ENCODE data around the gene NAPSA. TPM values are rescaled to one million over a fixed set of nuclear protein-coding genes. Genes with fewer than 3 reads are reported as not detected.

The NAPSA gene
- total RNA-seq, 1 donor from 2014 or later: not detected

DNA sequence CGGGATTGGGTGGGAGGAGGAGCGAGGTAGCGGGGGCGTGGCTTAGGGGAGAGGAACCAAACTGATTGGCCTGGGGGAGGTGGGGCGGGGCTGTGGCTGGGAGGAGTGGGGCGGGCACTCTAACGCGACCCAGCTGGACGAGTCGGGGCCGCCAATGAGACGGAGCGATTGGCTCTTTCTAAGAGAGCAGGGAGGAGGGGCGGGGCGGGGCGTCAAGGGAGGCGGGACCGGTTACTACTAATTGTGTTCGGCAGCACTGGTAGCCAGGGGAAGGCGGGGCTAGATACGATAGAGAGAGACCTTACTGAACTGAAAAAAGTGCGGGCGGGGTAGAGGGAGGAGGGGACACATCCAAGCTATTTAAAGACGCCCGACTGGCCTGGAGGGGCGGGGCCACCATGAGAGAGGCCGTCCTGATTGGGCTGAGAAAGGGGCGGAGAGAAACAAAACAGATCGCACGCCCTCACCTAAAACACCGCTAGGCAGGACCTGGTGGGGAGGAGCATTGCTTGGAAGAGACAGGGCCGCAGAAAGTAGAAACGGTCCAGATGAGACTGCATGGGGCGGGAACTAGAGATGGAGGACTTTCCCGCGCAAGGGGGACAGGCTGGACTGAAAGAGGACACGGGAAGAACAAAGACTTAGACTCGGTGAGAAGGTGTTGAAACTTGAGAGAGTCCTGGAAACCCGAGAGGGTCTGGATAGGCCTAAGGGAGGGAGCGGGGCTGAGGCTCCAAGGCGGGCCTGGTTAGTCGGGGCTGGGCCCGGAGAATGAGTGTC is 36.1 kb downstream of the NAPSA start, which contains the start of gene KCNC3:
Gene KCNC3, minus strand, starts transcription at position 232 of the 780 bp plus-strand sequence. CDS start 295 bp downstream, outside the sequence.
- DNase-seq (ENCODE audit: low read depth) (peak; percentile 72), FAIRE-seq (no peak)
- Histone ChIP-seq H3K27me3 (ENCODE audit: insufficient read depth, low read length) (peaks cover 33% of the 10 kb centered on the region), H3K9me3 (ENCODE audit: insufficient read depth, low read depth, low read length) (peaks cover 5% of the 10 kb centered on the region), H3K79me2 (ENCODE audit: insufficient read depth, low read length) (no peaks in the 10 kb centered on the region), H3K9ac (ENCODE audit: low read length) (no peak within 1 kb of the TSS), H3K4me2 (ENCODE audit: low read length) (peak within 1 kb of the TSS; percentile 73), H3K4me3 (ENCODE audit: insufficient read depth, low read depth, low read length) (peak within 1 kb of the TSS; percentile 25), H3K36me3 (ENCODE audit: insufficient read depth, low read length) (no peaks in the 10 kb centered on the region), H3K4me1 (ENCODE audit: insufficient read depth, low read length) (peaks cover 8% of the 10 kb centered on the region), H2AFZ (ENCODE audit: low read depth, low read length) (peak within 1 kb of the TSS; percentile 64), H3K27ac (ENCODE audit: low read depth, low read length) (no peak within 1 kb of the TSS), H4K20me1 (ENCODE audit: insufficient read depth, low read length) (no peaks in the 10 kb centered on the region)
- TF ChIP-seq, protein P1, sequence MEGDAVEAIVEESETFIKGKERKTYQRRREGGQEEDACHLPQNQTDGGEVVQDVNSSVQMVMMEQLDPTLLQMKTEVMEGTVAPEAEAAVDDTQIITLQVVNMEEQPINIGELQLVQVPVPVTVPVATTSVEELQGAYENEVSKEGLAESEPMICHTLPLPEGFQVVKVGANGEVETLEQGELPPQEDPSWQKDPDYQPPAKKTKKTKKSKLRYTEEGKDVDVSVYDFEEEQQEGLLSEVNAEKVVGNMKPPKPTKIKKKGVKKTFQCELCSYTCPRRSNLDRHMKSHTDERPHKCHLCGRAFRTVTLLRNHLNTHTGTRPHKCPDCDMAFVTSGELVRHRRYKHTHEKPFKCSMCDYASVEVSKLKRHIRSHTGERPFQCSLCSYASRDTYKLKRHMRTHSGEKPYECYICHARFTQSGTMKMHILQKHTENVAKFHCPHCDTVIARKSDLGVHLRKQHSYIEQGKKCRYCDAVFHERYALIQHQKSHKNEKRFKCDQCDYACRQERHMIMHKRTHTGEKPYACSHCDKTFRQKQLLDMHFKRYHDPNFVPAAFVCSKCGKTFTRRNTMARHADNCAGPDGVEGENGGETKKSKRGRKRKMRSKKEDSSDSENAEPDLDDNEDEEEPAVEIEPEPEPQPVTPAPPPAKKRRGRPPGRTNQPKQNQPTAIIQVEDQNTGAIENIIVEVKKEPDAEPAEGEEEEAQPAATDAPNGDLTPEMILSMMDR (IDR thresholded peaks at IDR 0.05; ENCODE audit: insufficient read depth, low read depth, low read length): no peak
- no peak for TF ChIP-seq EZH2 (IDR thresholded peaks at IDR 0.05; ENCODE audit: insufficient read depth, low read length)
- H3K4me1 Mint-ChIP-seq (ENCODE audit: low read depth, unreplicated experiment): no peaks in the 10 kb centered on the region
- H3K36me3 Mint-ChIP-seq (ENCODE audit: low read depth, unreplicated experiment): no peaks in the 10 kb centered on the region
- H3K9me3 Mint-ChIP-seq (ENCODE audit: unreplicated experiment): peaks cover 26% of the 10 kb centered on the region
- no peak within 1 kb of the TSS for H3K4me3 Mint-ChIP-seq (ENCODE audit: unreplicated experiment)
- peak within 1 kb of the TSS; percentile 26 for H3K27ac Mint-ChIP-seq (ENCODE audit: unreplicated experiment)
- H3K27me3 Mint-ChIP-seq (ENCODE audit: low read depth, unreplicated experiment): no peaks in the 10 kb centered on the region

DNA sequence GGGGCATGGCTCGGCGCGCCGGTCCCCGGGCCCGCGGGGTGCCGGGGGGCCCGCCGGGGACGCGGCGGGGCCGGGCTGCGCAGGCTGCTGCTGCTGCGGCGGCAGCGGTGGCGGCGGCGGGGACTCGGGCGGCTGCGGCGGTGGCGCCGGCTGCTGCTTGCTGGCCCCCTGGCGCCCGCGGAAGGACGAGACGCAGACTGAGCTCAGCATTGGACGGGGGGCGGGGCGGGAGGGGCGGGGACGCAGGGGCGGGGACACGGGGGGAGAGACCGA is 36.6 kb downstream of the NAPSA start:
- DNase-seq (ENCODE audit: low read depth) (no peak), FAIRE-seq (no peak)
- Histone ChIP-seq H2AFZ (ENCODE audit: low read depth, low read length) (no peak overlapping the region), H3K79me2 (ENCODE audit: insufficient read depth, low read length) (no peaks in the 10 kb centered on the region), H3K4me1 (ENCODE audit: insufficient read depth, low read length) (peaks cover 4% of the 10 kb centered on the region), H3K27me3 (ENCODE audit: insufficient read depth, low read length) (peaks cover 33% of the 10 kb centered on the region), H3K4me3 (ENCODE audit: insufficient read depth, low read depth, low read length) (no peak overlapping the region), H3K9ac (ENCODE audit: low read length) (no peak overlapping the region), H4K20me1 (ENCODE audit: insufficient read depth, low read length) (no peaks in the 10 kb centered on the region), H3K27ac (ENCODE audit: low read depth, low read length) (no peak overlapping the region), H3K9me3 (ENCODE audit: insufficient read depth, low read depth, low read length) (peaks cover 5% of the 10 kb centered on the region), H3K36me3 (ENCODE audit: insufficient read depth, low read length) (no peaks in the 10 kb centered on the region), H3K4me2 (ENCODE audit: low read length) (no peak overlapping the region)
- Mint-ChIP-seq H3K4me3 (ENCODE audit: unreplicated experiment) (no peak overlapping the region), H3K9me3 (ENCODE audit: unreplicated experiment) (peaks cover 28% of the 10 kb centered on the region), H3K27me3 (ENCODE audit: low read depth, unreplicated experiment) (no peaks in the 10 kb centered on the region), H3K27ac (ENCODE audit: unreplicated experiment) (no peak overlapping the region), H3K4me1 (ENCODE audit: low read depth, unreplicated experiment) (no peaks in the 10 kb centered on the region), H3K36me3 (ENCODE audit: low read depth, unreplicated experiment) (no peaks in the 10 kb centered on the region)
- TF ChIP-seq, protein P1 (IDR thresholded peaks at IDR 0.05; ENCODE audit: insufficient read depth, low read depth, low read length): no peak
- TF ChIP-seq EZH2 (IDR thresholded peaks at IDR 0.05; ENCODE audit: insufficient read depth, low read length): no peak

DNA sequence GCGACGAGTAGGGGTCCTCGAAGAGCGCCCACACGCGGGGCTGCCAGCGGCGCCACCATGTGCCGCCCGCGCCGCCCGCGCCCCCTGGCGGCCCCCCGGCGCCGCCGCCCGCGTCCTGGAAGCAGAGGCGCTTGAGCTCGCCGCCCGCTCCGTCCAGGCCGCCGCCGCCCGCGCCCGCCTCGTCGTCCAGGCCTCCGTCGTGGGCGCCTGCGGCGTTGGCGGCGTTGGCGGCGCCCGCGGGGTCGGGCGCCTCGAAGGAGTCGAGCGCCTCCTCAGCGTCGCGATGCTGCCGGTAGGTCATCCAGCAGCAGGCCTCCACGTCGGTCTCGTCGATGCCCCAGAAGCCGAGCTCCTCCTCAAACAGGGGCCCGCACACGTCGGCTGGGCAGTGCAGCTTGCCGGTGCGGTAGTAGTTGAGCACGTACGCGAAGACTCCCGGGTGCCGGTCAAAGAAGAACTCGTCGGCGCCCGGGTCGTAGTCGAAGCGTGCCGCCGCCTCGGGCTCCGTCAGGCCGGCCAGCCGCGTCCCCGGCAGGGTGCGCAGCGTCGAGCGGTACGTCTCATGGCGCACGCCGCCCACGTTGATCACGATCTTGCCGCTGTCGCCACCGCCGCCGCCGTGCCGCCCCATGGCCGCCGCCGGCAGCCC is 37.1 kb downstream of the NAPSA start:
- Histone ChIP-seq H3K4me1 (ENCODE audit: insufficient read depth, low read length) (peaks cover 3% of the 10 kb centered on the region), H3K9me3 (ENCODE audit: insufficient read depth, low read depth, low read length) (peaks cover 5% of the 10 kb centered on the region), H3K36me3 (ENCODE audit: insufficient read depth, low read length) (no peaks in the 10 kb centered on the region), H3K4me2 (ENCODE audit: low read length) (peak overlapping the region; percentile 46), H3K27ac (ENCODE audit: low read depth, low read length) (no peak overlapping the region), H3K79me2 (ENCODE audit: insufficient read depth, low read length) (no peaks in the 10 kb centered on the region), H4K20me1 (ENCODE audit: insufficient read depth, low read length) (no peaks in the 10 kb centered on the region), H2AFZ (ENCODE audit: low read depth, low read length) (no peak overlapping the region), H3K27me3 (ENCODE audit: insufficient read depth, low read length) (peaks cover 33% of the 10 kb centered on the region), H3K4me3 (ENCODE audit: insufficient read depth, low read depth, low read length) (no peak overlapping the region), H3K9ac (ENCODE audit: low read length) (no peak overlapping the region)
- H3K4me3 Mint-ChIP-seq (ENCODE audit: unreplicated experiment): no peak overlapping the region
- no peaks in the 10 kb centered on the region for H3K36me3 Mint-ChIP-seq (ENCODE audit: low read depth, unreplicated experiment)
- peaks cover 32% of the 10 kb centered on the region for H3K9me3 Mint-ChIP-seq (ENCODE audit: unreplicated experiment)
- H3K4me1 Mint-ChIP-seq (ENCODE audit: low read depth, unreplicated experiment): no peaks in the 10 kb centered on the region
- TF ChIP-seq, protein P1 (IDR thresholded peaks at IDR 0.05; ENCODE audit: insufficient read depth, low read depth, low read length): no peak
- TF ChIP-seq EZH2 (IDR thresholded peaks at IDR 0.05; ENCODE audit: insufficient read depth, low read length): peak; percentile 94
- H3K27ac Mint-ChIP-seq (ENCODE audit: unreplicated experiment): no peak overlapping the region
- DNase-seq (ENCODE audit: low read depth) (no peak), FAIRE-seq (no peak)
- H3K27me3 Mint-ChIP-seq (ENCODE audit: low read depth, unreplicated experiment): no peaks in the 10 kb centered on the region

Data from astrocyte (in vitro differentiated cells and primary cell).